SK-N-SH treated with all-trans-retinoic acid at 6 μM for 48 hours (cell line): ENCODE data around the gene PSAP.

Experiments used
- ARNTL ChIP-seq: fragments of 450-650 bp; formaldehyde crosslinking; IDR thresholded peaks from 2 replicates; pipeline ENCODE4 v1.5.0; 2020; ENCODE audit warnings: low read depth, mild to moderate bottlenecking, moderate library complexity, borderline replicate concordance
- CSDC2 ChIP-seq: fragments of 250-450 bp; sonication (Bioruptor Pico); IDR thresholded peaks from 2 replicates; pipeline ENCODE4 v1.5.0; 2020; ENCODE audit warnings: mild to moderate bottlenecking, moderate library complexity
- ESRRG ChIP-seq: fragments of 250-450 bp; sonication (Bioruptor Pico); IDR thresholded peaks from 2 replicates; pipeline ENCODE4 v1.6.1; 2021; ENCODE audit warnings: mild to moderate bottlenecking
- GLIS3 ChIP-seq: fragments of 250-450 bp; sonication (Bioruptor Pico); IDR thresholded peaks from 2 replicates; pipeline ENCODE4 v1.5.0; 2020; ENCODE audit warnings: mild to moderate bottlenecking, moderate library complexity
- PPARA ChIP-seq: fragments of 250-450 bp; sonication (Bioruptor Pico); IDR thresholded peaks from 2 replicates; pipeline ENCODE4 v1.5.0; 2020; ENCODE audit warnings: mild to moderate bottlenecking, borderline replicate concordance
- RARB ChIP-seq: fragments of 250-450 bp; sonication (Bioruptor Pico); IDR thresholded peaks from 2 replicates; pipeline ENCODE4 v1.8.0; 2021; ENCODE audit warnings: mild to moderate bottlenecking, moderate library complexity
- TCF4 ChIP-seq: fragments of 250-450 bp; sonication (Bioruptor Pico); IDR thresholded peaks from 2 replicates; pipeline ENCODE4 v1.8.0; 2021; ENCODE audit warnings: mild to moderate bottlenecking, moderate library complexity, borderline replicate concordance
- TOX ChIP-seq: fragments of 250-450 bp; sonication (Bioruptor Pico); IDR thresholded peaks from 2 replicates; pipeline ENCODE4 v1.8.0; 2021; ENCODE audit warnings: mild to moderate bottlenecking, moderate library complexity, borderline replicate concordance
- ZFP3 ChIP-seq: fragments of 250-450 bp; sonication (Bioruptor Pico); IDR thresholded peaks from 2 replicates; pipeline ENCODE4 v1.5.0; 2020; ENCODE audit warnings: mild to moderate bottlenecking, moderate library complexity
- TF ChIP-seq, protein P1 (sequence below): fragments of 250-450 bp; sonication (Bioruptor Pico); IDR thresholded peaks from 2 replicates; pipeline ENCODE4 v1.5.1; 2020; ENCODE audit warnings: low read depth, mild to moderate bottlenecking, moderate library complexity
- TF ChIP-seq, protein P2 (sequence below): fragments of 250-450 bp; sonication (Bioruptor Pico); IDR thresholded peaks from 2 replicates; pipeline ENCODE4 v1.8.0; 2020; ENCODE audit warnings: mild to moderate bottlenecking, moderate library complexity, borderline replicate concordance
- TF ChIP-seq, protein P3 (sequence below): fragments of 250-450 bp; sonication (Bioruptor Pico); IDR thresholded peaks from 2 replicates; pipeline ENCODE4 v1.5.0; 2020; ENCODE audit warnings: mild to moderate bottlenecking, moderate library complexity
- TF ChIP-seq, protein P4 (sequence below): fragments of 250-450 bp; sonication (Bioruptor Pico); IDR thresholded peaks from 2 replicates; pipeline ENCODE4 v1.5.1; 2021; ENCODE audit warnings: mild to moderate bottlenecking, moderate library complexity

DNA sequence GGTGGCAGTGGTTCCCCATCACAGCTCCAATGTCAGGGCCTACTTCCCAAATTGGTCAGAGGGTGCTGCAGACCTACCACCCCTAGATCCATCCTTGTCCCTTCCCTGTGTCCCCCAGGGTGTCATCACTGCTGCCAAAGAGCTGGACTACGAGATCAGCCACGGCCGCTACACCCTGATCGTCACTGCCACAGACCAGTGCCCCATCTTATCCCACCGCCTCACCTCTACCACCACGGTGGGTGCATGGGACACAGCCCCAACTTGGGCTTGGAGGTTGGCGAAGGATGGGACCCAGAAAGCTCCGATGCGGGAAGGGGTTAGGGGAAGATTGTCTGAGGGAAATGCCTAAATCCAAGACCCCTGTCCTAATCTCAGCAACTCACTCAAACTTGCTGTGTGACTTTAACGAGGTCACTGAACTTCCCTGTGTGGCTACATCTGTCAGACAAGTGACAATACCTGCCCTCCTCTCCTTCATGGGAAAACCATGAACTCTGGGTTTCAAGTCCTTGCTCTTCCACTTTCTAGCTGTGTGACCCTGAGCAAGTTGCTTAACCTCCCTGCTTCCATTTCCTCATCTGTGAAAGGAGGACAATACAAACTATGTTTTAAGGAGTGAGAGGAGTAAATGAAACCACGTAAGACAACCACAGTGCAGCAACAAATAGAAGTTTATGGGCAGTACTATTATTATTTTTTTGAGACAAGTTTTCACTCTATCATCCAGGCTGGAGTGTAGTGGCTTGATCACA, 72.8 kb downstream of the PSAP start:
- TF ChIP-seq ESRRG (CRISPR knock-in tag), result no peak
- no peak for TF ChIP-seq PPARA
- TF ChIP-seq, protein P1, sequence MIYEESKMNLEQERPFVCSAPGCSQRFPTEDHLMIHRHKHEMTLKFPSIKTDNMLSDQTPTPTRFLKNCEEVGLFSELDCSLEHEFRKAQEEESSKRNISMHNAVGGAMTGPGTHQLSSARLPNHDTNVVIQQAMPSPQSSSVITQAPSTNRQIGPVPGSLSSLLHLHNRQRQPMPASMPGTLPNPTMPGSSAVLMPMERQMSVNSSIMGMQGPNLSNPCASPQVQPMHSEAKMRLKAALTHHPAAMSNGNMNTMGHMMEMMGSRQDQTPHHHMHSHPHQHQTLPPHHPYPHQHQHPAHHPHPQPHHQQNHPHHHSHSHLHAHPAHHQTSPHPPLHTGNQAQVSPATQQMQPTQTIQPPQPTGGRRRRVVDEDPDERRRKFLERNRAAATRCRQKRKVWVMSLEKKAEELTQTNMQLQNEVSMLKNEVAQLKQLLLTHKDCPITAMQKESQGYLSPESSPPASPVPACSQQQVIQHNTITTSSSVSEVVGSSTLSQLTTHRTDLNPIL (CRISPR knock-in tag), result no peak
- TF ChIP-seq TCF4, result no peak
- no peak for TF ChIP-seq CSDC2 (CRISPR knock-in tag)
- TF ChIP-seq ZFP3 (CRISPR knock-in tag), result no peak
- no peak for TF ChIP-seq TOX
- no peak for TF ChIP-seq ARNTL
- TF ChIP-seq, protein P2, sequence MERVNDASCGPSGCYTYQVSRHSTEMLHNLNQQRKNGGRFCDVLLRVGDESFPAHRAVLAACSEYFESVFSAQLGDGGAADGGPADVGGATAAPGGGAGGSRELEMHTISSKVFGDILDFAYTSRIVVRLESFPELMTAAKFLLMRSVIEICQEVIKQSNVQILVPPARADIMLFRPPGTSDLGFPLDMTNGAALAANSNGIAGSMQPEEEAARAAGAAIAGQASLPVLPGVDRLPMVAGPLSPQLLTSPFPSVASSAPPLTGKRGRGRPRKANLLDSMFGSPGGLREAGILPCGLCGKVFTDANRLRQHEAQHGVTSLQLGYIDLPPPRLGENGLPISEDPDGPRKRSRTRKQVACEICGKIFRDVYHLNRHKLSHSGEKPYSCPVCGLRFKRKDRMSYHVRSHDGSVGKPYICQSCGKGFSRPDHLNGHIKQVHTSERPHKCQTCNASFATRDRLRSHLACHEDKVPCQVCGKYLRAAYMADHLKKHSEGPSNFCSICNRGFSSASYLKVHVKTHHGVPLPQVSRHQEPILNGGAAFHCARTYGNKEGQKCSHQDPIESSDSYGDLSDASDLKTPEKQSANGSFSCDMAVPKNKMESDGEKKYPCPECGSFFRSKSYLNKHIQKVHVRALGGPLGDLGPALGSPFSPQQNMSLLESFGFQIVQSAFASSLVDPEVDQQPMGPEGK, result no peak
- TF ChIP-seq, protein P3, sequence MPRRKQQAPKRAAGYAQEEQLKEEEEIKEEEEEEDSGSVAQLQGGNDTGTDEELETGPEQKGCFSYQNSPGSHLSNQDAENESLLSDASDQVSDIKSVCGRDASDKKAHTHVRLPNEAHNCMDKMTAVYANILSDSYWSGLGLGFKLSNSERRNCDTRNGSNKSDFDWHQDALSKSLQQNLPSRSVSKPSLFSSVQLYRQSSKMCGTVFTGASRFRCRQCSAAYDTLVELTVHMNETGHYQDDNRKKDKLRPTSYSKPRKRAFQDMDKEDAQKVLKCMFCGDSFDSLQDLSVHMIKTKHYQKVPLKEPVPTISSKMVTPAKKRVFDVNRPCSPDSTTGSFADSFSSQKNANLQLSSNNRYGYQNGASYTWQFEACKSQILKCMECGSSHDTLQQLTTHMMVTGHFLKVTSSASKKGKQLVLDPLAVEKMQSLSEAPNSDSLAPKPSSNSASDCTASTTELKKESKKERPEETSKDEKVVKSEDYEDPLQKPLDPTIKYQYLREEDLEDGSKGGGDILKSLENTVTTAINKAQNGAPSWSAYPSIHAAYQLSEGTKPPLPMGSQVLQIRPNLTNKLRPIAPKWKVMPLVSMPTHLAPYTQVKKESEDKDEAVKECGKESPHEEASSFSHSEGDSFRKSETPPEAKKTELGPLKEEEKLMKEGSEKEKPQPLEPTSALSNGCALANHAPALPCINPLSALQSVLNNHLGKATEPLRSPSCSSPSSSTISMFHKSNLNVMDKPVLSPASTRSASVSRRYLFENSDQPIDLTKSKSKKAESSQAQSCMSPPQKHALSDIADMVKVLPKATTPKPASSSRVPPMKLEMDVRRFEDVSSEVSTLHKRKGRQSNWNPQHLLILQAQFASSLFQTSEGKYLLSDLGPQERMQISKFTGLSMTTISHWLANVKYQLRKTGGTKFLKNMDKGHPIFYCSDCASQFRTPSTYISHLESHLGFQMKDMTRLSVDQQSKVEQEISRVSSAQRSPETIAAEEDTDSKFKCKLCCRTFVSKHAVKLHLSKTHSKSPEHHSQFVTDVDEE, result no peak
- TF ChIP-seq, protein P4, sequence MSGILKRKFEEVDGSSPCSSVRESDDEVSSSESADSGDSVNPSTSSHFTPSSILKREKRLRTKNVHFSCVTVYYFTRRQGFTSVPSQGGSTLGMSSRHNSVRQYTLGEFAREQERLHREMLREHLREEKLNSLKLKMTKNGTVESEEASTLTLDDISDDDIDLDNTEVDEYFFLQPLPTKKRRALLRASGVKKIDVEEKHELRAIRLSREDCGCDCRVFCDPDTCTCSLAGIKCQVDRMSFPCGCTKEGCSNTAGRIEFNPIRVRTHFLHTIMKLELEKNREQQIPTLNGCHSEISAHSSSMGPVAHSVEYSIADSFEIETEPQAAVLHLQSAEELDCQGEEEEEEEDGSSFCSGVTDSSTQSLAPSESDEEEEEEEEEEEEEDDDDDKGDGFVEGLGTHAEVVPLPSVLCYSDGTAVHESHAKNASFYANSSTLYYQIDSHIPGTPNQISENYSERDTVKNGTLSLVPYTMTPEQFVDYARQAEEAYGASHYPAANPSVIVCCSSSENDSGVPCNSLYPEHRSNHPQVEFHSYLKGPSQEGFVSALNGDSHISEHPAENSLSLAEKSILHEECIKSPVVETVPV (CRISPR knock-in tag), result no peak
- TF ChIP-seq RARB (CRISPR knock-in tag), result no peak
- TF ChIP-seq GLIS3, result no peak
